ENCODE measurements around the gene MAP3K4.
A peak's percentile ranks its signal among the peaks of the same experiment; 100 is the strongest.

Gene MAP3K4, protein sequence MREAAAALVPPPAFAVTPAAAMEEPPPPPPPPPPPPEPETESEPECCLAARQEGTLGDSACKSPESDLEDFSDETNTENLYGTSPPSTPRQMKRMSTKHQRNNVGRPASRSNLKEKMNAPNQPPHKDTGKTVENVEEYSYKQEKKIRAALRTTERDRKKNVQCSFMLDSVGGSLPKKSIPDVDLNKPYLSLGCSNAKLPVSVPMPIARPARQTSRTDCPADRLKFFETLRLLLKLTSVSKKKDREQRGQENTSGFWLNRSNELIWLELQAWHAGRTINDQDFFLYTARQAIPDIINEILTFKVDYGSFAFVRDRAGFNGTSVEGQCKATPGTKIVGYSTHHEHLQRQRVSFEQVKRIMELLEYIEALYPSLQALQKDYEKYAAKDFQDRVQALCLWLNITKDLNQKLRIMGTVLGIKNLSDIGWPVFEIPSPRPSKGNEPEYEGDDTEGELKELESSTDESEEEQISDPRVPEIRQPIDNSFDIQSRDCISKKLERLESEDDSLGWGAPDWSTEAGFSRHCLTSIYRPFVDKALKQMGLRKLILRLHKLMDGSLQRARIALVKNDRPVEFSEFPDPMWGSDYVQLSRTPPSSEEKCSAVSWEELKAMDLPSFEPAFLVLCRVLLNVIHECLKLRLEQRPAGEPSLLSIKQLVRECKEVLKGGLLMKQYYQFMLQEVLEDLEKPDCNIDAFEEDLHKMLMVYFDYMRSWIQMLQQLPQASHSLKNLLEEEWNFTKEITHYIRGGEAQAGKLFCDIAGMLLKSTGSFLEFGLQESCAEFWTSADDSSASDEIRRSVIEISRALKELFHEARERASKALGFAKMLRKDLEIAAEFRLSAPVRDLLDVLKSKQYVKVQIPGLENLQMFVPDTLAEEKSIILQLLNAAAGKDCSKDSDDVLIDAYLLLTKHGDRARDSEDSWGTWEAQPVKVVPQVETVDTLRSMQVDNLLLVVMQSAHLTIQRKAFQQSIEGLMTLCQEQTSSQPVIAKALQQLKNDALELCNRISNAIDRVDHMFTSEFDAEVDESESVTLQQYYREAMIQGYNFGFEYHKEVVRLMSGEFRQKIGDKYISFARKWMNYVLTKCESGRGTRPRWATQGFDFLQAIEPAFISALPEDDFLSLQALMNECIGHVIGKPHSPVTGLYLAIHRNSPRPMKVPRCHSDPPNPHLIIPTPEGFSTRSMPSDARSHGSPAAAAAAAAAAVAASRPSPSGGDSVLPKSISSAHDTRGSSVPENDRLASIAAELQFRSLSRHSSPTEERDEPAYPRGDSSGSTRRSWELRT (N-terminal part only)

DNA sequence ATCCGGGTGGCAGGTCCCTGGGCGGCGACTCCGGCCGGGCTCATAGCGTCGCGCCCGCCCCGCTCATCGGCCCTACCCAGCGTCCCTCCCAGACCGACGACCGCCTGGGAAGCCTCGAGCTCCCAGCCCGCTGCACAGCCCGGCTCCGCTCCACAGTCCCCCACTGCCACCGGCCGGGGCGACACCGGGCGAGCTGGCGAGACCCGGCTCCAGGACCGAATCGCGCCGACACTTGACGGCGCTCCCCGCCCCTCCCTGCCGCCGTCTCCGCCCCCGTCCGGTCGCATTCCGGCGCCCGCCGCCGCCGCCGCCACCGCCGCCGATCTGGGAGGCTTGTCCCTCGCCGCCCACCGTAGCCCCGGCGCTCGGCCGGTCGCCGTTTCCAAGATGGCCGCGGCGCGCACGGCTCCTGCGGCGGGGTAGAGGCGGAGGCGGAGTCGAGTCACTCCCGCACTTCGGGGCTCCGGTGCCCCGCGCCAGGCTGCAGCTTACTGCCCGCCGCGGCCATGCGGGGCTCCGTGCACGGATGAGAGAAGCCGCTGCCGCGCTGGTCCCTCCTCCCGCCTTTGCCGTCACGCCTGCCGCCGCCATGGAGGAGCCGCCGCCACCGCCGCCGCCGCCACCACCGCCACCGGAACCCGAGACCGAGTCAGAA lies at the start of gene MAP3K4:
TSS of gene MAP3K4 (plus strand) at position 364 of the 655 bp plus-strand sequence. CDS start at position 527, 163 bp downstream.
- peak; percentile 93 for DNase-seq

DNA sequence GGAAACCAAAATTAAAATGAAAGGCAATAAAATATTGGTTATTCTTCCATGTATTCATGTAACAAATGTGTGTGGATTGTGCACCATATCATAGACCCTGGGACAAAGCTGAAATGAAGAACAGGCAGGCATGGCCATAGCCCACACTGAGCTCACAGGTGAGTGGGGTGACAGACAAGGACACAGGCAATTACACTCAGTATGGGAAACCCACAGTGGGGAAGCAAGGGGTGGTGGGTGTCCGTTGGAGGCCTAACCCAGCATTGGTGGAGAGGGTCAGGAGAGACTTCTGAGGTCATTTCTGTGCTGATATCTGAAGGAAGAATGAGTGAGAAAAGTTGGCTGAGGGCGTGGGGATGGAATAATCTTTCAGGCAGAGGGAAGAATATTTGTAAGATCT lies 47.6 kb upstream of the MAP3K4 start:
- no peak for DNase-seq

DNA sequence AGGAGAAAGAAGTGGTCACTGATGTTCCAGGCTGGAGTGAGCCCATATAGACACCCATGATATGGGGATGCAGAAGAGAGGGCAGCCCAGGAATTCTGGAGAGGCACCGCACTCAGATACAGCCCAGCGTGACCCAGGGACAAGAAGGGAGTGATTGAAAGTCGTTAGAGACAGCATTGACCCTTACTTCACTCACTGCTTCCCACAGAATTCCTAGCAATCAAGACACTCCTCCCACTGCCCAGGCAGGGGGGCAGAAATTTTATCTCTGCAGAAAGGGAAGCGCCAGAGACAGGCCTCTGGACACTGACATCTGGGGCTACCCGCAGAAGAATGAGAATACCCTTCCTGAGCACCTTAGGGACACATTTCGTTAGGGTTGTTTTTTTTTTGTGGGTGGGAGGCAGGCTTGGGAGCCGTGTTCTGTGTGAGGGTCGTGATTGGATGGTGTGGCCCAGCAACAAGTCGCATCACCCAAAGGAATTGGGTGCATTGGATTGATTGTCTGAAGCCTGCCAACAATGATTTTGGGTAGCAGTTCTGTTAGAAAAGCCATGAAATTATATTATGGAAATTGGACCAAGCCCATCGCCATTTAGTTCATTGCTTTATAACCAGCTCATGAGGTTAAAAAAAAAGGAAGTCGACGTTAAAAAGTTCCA lies 45.9 kb upstream of the MAP3K4 start:
- DNase-seq: no peak

DNA sequence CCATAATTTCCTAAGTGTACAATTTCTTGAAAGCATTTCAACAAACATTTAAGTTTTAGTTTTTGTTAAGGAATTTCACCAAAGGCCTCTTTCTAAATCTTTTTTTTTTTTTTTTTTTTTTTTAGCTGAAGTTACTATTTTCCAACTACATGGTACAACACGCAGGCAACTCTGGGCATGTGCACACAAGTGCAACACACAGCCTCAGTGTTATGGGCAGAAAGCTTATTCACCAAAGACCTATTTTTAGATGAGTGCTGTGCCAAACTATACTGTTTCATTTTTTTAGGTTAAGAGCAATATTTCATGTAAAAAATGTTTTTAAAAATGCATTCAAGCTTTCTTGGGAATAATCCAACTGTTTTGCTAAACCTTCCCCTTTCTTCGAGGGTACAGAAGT lies 42.0 kb upstream of the MAP3K4 start:
- DNase-seq: no peak

DNA sequence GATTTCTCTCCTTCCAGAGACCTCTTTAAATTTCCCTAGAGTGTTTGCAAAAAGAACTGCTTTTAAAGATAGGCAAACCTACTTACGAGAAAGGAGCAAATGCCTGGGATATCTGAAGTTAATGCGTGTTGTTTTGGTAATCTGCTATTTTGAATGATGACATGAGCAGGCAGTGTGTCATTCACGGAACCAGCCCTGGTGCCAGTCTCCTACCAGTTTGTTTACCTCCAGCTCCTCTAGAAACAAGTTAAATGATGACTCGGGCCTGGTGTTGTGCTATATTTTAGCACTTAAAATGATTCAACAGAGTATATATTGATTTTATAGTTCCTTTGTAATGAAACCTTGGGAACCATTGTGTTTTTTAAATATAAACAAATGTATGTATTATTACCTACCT lies 41.1 kb upstream of the MAP3K4 start:
- DNase-seq: no peak

DNA sequence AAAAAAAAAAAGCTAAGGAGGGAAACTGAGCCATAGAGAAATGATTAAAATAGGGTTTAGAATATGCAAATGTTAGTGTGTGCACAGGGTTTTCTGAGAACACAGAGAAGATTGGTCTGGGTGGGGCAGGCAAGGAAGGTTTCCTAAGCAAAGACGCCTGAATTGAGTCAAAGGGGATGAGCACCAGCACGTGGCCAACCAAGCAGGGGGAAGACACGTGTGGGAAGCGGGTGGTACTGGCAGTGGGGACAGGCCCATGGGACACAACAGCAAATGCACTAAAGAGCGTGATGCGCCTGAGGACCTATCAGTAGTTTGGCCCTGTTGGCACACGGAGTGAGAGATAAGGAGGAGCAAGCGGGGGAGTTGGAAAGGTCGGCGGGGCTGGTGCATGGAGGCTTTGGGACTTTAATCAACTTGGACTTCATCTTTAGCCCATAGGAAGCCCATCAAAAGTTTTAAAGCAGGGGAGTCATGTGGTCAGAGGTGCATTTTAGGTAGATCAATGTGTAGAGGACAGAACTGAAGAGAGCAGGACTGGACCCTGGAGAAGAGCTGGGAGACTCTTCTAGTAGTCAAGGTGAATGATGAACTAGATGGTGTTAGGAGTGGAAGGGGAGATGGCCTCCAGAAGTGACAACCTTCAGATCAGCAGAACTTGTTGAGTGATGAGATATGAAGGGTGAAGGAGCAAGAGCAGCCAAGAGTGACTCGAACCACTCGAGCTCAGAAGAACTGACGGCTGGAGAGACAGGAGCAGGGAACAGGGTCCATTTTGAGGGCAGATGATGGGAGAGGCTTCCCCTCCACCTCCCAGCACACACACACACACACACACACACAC lies 40.2 kb upstream of the MAP3K4 start:
- no peak for DNase-seq

DNA sequence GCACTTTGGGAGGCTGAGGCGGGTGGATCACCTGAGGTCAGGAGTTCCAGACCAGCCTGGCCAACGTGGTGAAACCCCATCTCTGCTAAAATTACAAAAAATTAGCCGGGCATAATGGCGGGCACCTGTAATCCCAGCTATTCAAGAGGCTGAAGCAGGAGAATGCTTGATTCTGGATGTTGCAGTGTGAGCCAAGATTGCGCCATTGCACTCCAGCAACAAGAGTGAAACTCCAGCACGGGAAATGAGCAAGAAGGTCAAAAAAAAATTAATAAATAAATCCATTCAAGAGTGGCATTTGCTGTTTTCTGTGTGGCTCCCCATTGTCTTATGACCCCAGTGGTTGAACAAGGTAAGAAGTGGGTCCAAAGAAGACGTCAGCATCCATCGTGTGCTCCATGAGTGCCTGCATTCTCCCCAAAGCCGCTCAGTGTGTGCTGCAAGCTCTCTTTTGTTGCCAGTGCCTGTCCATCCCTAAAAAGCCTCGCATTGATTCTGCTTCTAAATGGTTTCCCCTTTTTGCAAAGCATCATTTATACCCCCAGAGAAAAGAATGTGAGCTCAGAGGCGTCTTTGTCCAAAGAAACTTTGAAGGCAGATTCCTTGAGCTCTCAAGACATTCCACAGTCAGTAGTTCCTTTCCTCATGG lies 38.8 kb upstream of the MAP3K4 start:
- no peak for DNase-seq

DNA sequence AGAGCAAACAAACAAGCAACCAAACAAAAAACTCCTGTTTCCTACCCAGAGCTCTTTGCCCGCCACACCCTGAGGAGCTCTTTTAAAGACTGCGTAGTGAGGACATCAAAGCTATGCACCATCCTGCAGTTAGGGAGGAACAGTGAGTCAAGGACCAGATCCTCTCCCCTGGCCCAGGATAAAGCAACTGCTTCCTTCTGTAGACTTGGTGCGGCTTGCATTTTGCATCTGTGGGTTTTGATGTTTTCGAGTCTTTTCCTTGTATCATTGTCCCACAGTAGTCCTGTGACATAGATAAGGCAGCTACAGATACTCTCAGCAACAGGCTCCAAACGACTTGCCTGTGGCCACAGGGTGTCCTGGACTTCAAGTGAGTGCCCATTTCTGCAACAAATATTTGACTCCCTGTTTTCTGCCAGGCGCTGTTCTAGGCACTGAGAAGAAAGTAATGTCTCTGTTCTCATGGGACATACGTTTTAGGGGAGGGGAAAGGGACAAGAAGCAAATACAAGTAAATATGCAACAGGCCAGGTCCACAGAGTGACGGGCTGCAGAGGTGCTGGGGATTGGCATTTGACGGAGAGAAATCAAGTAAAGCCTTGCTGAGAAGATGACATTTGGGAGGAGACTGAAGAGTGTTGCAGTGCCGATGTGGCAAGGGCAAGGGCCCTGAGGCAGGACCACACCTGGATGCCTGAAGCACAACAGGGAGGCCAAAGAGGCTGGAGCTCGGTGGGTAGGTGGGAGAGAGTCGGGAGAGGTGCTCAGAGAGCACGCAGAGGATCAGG lies 35.9 kb upstream of the MAP3K4 start:
- DNase-seq: no peak

DNA sequence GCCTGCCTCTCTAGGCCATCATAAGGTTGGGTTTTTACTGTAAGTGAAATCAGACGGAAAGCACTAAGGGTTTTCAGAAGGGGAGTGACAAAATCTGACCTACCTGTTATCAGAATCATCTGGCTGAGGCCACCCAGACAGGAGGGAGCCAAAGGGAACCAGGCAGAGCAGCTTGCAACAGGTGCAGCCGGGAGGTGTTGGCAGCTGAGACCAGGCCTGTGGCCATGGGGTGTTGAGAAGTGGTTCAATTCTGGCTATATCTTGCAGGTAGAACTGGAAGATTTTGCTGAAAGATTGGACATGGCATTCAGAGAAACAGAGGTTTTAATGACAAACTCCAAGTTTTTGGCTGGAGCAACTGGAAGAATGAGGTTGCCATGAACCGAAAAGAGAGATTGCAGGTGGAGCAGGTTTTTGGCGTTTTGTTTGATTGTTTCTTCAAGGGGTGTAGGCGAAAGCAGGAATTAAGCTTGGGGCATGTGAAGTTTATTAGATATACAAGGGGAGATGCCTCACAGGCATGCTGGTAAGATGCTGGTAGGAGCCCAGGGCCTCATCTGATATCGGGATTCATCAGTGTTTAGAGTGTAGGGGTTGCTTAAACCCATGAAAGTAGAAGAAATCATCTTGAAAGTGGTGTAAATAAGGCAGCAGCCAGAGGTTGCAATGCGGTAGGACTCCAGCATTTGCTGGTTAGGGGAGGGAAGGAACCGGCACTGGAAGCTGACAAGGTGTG lies 35.1 kb upstream of the MAP3K4 start:
- no peak for DNase-seq

DNA sequence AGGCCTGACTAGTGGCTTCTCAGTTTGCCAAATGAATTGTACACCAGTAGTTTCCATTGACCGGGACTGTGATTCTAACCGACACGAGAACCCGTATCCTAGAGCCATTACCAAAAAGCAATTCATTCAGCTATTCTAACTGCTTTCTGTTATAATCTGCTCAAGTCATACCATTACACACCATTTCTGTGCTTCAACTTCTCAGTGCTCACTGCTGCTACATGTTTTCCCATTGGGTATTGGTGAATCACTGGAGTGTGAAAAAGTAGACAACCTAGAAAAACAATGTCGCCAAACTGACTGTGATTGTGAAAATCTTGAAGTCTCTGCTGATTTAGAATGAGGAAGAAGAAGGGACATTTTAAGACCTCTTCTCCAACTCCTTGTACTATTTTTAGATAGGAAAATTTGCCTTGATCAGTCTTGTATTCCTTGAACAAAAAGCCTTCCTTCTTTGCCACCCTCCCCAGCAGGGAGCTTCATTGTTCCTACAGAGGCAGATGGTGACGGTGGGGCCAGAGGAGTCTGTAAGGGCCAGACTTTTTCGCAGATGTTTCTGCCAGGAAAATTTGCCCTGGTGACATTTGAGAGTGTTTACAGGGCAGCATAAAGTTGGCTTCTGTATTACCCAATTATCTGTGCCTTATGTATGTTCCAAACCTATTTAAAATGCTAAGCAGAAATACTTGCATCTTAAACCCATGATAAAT lies 31.7 kb upstream of the MAP3K4 start:
- DNase-seq: no peak

DNA sequence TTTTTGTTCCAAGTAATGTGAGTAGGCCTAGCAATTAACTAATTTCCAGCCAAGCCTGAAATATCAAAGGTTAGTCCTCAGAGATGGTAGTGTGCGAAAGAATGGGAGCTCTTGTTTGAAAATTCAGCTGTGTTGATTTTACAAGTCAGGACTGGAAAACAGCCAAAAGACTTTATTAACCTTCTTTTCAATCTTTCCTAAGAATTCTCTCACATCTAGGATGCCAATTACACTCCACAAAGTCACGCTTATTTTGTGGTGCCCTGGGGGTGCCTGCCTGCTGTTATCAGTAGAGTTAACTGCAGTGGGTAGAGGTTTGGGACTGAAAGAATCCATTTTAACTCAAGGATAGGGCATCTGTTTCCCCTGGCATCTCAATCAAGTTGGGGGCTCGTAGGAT lies 30.7 kb upstream of the MAP3K4 start:
- no peak for DNase-seq

DNA sequence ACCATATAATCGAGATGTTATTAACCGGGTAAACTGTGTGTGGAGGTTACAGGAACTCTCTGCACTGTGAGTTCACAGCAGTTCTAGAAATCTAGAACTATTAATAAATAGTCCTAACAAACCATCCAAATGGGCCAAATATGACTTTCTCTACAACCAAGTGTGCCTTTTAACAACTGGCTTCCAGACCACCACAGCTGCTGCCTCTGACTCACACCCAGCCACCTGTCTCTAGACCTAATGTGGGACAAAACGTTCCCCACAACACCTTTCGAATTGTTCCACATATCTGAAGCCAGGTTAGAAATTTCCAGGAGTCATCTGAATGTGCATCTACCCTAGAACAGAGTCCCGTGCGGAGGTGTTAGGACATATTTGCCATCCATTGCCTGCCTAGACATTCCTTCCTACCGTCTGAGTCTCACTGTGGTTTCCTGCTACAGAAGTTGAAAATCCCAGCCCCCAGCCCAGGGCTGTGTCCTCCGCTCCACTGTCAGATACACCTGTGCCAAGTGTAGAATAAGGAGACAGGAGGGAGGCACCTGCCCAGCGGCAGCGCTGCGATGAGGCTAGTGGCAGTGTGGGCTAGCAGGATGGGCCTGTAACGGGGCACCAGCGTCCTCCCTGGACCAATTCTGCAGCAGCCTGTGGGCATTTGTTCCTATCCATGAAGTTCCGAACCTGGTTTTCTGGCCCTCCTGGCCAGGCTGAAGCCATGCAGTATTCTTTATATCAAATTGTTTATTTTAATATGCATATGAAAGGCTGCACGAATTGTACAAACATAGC lies 28.5 kb upstream of the MAP3K4 start:
- DNase-seq: no peak

DNA sequence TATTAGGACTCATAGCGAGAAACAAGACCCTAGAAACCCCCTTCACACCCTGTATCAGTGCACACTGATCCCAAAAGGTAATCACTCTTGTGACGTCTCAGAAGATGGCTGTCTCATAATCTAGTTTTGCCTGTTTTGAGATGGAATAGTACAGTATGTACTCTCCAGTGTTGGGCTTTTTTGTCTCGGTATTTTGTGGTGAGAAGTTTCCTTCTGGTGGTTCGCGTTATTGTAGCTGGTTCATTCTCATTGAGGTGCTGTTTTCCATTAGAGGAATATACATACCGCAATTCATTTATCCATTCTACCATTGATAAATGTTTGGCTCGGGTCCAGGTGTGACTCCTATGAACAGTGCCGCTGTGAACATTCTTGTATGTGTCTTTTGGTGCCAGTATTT lies 27.9 kb upstream of the MAP3K4 start:
- no peak for DNase-seq

DNA sequence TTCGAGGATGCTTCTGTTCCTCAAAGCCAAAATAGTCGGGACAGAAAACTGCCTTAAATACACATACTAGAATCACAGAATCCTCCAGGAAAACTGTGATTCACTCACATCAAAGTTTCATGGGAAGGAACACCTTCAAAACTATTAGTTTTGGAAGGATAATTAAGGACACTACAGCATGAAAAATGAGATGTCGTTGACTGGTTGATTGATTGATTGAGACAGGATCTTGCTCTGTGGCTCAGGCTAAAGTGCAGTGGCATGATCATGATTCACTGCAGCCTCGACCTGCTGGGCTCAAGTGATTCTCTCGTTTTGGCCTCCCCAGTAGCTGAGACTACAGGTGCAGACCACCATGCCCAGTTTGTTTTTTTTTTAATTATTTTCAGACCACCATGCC lies 25.7 kb upstream of the MAP3K4 start:
- no peak for DNase-seq

DNA sequence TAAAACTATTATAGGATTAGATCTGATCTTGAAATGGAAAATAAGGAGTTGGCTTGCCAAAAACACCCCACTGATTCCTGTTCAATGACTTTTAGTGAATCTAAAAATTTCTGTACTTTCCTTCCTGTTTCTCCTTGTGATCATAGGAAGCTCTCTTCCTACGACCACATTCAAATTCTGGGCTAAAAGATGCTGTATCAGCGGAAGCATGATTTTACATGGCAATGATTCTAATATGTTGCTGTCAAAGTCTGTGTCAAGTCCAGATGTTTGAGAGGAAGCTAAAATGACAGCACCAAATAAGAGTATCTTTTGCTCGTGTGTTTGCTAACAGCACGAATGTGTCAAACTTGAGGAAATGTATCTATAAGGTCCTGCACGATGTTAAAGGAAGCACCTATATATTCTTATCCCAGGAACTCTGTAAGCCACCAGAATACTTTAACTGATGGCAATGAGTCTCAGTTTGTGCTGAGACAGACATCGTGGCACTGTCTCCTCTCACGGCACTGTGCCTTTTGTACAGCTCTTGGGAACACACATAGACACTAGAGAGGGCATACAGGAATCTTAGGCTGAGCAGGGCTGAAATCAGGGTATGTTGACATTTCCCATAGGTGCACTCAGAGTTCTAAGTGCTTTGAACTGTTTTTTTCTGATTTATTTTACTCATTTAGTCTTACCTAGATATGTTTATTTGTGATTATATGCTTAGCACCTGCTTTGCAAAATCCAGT lies 24.9 kb upstream of the MAP3K4 start:
- no peak for DNase-seq

DNA sequence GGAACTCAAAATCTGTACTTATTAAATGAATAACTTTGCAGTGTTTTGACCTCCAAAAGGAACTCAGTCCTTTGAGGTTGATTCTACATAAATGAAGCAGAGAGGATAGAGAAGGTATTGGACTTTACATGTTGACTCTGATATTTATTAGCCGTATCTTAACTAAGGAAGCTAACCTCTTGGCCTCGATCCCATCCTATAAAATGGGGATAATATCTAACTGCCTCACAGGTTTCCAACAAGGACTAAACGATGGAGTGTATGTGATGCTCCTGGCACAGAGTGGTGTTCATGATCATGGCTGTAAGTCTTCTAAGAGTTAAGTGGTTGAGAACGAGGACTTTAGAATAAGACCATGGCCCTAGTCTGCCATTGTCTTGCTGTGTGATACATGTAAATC lies 24.2 kb upstream of the MAP3K4 start:
- no peak for DNase-seq

DNA sequence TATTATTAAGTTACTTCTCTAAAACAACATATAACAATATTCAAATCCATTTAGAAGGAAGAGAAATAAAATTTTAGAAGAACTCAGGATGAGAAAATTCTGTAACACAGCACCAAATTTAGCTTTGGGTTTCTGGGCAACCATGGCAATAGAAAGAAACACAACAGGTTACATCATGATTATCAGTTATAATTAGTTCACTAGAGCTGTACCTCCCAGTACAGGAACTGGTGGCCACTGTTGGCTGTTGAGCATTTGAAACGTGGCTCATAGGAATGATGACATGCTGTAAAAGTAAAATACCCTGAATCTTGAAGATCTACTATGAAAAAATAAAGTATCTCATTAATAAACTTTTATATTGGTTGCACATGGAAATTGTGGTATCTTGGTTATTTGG lies 23.7 kb upstream of the MAP3K4 start:
- no peak for DNase-seq
